Activated B cell treated with CpG ODN at 0.5 μM for 24 hours (primary cell): ENCODE measurements around the gene PCDHGC3. TPM values are rescaled to one million over a fixed set of nuclear protein-coding genes. Genes with fewer than 3 reads are reported as not detected.

ENCODE experiments used
- ATAC-seq: fragments of 200-7000 bp; cut with Tn5 transposase; one replicate; pipeline ENCODE4 v1.10.0; 2021; ENCODE audit warnings: low read depth, mild to moderate bottlenecking, moderate library complexity
- CTCF ChIA-PET: fragments of 350-600 bp; sonication (Branson Sonifier 250); formaldehyde crosslinking; loops from one replicate; lab custom pipeline; 2021; ENCODE audit warnings: antibody characterized with exemption; lab: Charles Lee
- POLR2A ChIA-PET: fragments of 350-600 bp; sonication (Branson Sonifier 250); formaldehyde crosslinking; loops from one replicate; lab custom pipeline; 2021; ENCODE audit warnings: antibody characterized with exemption; lab: Charles Lee
- DNase-seq: peaks from one replicate; pipeline ENCODE4 v3.0.0; 2022
- H3K27ac Mint-ChIP-seq: one replicate; pipeline ENCODE4 v1.8.0; 2020; ENCODE audit warnings: mixed read lengths
- H3K27me3 Mint-ChIP-seq: one replicate; pipeline ENCODE4 v1.8.0; 2021; ENCODE audit warnings: mixed read lengths
- H3K36me3 Mint-ChIP-seq: one replicate; pipeline ENCODE4 v1.8.0; 2021; ENCODE audit warnings: low read depth, mixed read lengths
- H3K4me1 Mint-ChIP-seq: one replicate; pipeline ENCODE4 v1.8.0; 2021; ENCODE audit warnings: mixed read lengths
- H3K4me3 Mint-ChIP-seq: one replicate; pipeline ENCODE4 v1.8.0; 2020; ENCODE audit warnings: mild to moderate bottlenecking, mixed read lengths
- H3K9me3 Mint-ChIP-seq: one replicate; pipeline ENCODE4 v1.8.0; 2020; ENCODE audit warnings: mixed read lengths
- intact Hi-C: fragments of 100-400 bp; cut with micrococcal nuclease; formaldehyde crosslinking; loops from one replicate; pipeline ENCODE4 v1.15.1; 2024
- total RNA-seq: library from RNA; stranded (reverse); gene quantifications from 2 replicates; pipeline ENCODE4 v1.2.3, GENCODE V29; 2022
- TF ChIP-seq, protein P1 (sequence below): fragments of 200-600 bp; IDR thresholded peaks from one replicate; pipeline ENCODE4 v1.8.0; 2022; ENCODE audit warnings: antibody characterized with exemption, mild to moderate bottlenecking

PCDHGC3 gene
- total RNA-seq, 1 donor from 2014 or later: 3.3 TPM

DNA sequence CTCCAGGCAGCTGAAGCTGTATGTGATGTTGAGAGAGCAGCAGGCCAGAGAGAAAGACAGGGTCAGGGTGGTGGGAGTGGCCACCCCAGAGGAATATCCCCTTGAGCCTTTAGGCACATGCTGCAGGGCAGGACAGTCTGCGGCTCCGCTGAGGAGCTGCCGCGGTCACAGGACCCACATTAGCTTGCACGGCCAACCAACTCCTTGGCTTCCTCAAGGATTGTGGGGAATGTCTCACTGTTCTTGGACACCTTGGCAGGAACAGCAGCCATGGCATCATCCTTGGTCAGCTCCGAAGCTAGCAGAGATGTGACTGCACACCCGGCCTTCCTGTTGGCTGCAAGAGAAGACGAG lies 40.9 kb downstream of the PCDHGC3 start:
- no peak for DNase-seq
- ChIA-PET POLR2A (no interaction called here), CTCF (interaction anchor here (1.6 to 2.4 kb wide), 2 partner anchors 47 to 96 kb away, joined by 4 to 9 read pairs; partner anchors contain the start of gene PCDHGA11)
- no peak for ATAC-seq
- Mint-ChIP-seq H3K27ac (no peak overlapping the region), H3K9me3 (no peaks in the 10 kb centered on the region), H3K36me3 (peaks cover 73% of the 10 kb centered on the region), H3K27me3 (no peaks in the 10 kb centered on the region), H3K4me1 (peaks cover 44% of the 10 kb centered on the region), H3K4me3 (no peak overlapping the region)
- TF ChIP-seq, protein P1, sequence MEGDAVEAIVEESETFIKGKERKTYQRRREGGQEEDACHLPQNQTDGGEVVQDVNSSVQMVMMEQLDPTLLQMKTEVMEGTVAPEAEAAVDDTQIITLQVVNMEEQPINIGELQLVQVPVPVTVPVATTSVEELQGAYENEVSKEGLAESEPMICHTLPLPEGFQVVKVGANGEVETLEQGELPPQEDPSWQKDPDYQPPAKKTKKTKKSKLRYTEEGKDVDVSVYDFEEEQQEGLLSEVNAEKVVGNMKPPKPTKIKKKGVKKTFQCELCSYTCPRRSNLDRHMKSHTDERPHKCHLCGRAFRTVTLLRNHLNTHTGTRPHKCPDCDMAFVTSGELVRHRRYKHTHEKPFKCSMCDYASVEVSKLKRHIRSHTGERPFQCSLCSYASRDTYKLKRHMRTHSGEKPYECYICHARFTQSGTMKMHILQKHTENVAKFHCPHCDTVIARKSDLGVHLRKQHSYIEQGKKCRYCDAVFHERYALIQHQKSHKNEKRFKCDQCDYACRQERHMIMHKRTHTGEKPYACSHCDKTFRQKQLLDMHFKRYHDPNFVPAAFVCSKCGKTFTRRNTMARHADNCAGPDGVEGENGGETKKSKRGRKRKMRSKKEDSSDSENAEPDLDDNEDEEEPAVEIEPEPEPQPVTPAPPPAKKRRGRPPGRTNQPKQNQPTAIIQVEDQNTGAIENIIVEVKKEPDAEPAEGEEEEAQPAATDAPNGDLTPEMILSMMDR: no peak
- intact Hi-C loops: no loop called here

- H3K9me3 Mint-ChIP-seq: no peaks in the 10 kb centered on the region
- CTCF ChIA-PET: interaction anchor here (1.4 to 1.6 kb wide), 2 partner anchors 47 to 50 kb away, joined by 4 read pairs; no protein-coding TSS in a partner anchor
- peaks cover 42% of the 10 kb centered on the region for H3K4me1 Mint-ChIP-seq
- TF ChIP-seq, protein P1: no peak
- POLR2A ChIA-PET: no interaction called here
- H3K27me3 Mint-ChIP-seq: no peaks in the 10 kb centered on the region
- no peak overlapping the region for H3K4me3 Mint-ChIP-seq
- DNase-seq: no peak
- no peak for ATAC-seq
- H3K27ac Mint-ChIP-seq: no peak overlapping the region
- peaks cover 80% of the 10 kb centered on the region for H3K36me3 Mint-ChIP-seq
- intact Hi-C loops: no loop called here
Observed at GRCh38 chr5:141517312-141517711, 41.5 kb downstream of the PCDHGC3 start.

- H3K4me1 Mint-ChIP-seq: peaks cover 42% of the 10 kb centered on the region
- ATAC-seq (no peak), DNase-seq (no peak)
- no peak overlapping the region for H3K4me3 Mint-ChIP-seq
- no peaks in the 10 kb centered on the region for H3K9me3 Mint-ChIP-seq
- intact Hi-C loops: no loop called here
- CTCF ChIA-PET: interaction anchor here (0.7 to 1.4 kb wide), 2 partner anchors 40 to 49 kb away, joined by 3 to 4 read pairs; no protein-coding TSS in a partner anchor
- no peaks in the 10 kb centered on the region for H3K27me3 Mint-ChIP-seq
- POLR2A ChIA-PET: no interaction called here
- TF ChIP-seq, protein P1: no peak
- no peak overlapping the region for H3K27ac Mint-ChIP-seq
- peaks cover 86% of the 10 kb centered on the region for H3K36me3 Mint-ChIP-seq
Observed at GRCh38 chr5:141517880-141518617, 42.3 kb downstream of the PCDHGC3 start.

DNA sequence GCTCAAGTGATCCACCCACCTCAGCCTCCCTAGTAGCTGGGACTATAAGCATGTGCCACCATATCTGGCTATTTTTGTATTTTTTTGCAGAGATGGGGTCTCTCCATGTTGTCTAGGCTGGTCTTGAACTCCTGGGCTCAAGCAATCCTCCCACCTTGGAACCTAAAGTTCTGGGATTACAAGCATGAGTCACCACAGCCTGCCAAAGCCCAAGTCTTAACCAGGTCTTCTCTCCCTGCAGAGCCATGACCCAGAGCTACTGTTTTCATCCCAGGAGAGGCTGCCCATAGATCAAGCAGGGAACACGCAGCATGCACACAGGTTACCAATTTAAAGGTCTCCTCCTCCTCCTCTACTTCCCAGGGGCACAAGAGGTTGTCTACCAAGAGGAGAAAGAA lies 42.9 kb downstream of the PCDHGC3 start:
- no peak overlapping the region for H3K27ac Mint-ChIP-seq
- H3K9me3 Mint-ChIP-seq: no peaks in the 10 kb centered on the region
- ATAC-seq (no peak), DNase-seq (no peak)
- peaks cover 38% of the 10 kb centered on the region for H3K4me1 Mint-ChIP-seq
- intact Hi-C loops: no loop called here
- TF ChIP-seq, protein P1: no peak
- POLR2A ChIA-PET: no interaction called here
- CTCF ChIA-PET: interaction anchor here (0.9 kb wide), 1 partner anchor 42 kb away, joined by 3 read pairs; no protein-coding TSS in a partner anchor
- H3K36me3 Mint-ChIP-seq: peaks cover 91% of the 10 kb centered on the region
- H3K4me3 Mint-ChIP-seq: no peak overlapping the region
- no peaks in the 10 kb centered on the region for H3K27me3 Mint-ChIP-seq
